Activated CD8-positive, alpha-beta memory T cell treated with anti-CD3 and anti-CD28 coated beads, Interleukin-2, amount 50 U/mL, for 48 hours (primary cell): ENCODE results near the gene NR6A1.

Experiments used
- DNase-seq: peaks from one replicate; pipeline ENCODE4 v3.0.0-alpha.2; 2020

NR6A1 gene

DNA sequence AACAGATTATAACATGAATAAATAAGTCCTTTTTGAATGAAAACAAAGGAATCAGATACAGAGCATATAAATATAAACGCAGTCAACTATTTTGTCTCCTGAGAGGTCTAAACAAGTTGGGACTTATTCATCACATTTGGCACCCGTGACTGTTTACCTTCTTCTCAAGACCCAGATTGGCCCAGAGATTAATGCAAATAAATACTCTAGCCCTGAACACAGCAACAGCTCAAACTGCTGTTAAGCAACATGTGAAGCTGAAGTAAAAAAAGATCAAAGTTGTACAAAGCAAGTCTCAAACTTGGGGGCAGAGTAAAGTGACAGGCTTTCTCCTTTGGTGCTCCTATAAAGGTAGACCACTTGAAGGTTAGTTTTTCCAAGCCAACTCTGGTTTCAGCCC, 168.9 kb downstream of the NR6A1 start:
- DNase-seq: no peak

DNA sequence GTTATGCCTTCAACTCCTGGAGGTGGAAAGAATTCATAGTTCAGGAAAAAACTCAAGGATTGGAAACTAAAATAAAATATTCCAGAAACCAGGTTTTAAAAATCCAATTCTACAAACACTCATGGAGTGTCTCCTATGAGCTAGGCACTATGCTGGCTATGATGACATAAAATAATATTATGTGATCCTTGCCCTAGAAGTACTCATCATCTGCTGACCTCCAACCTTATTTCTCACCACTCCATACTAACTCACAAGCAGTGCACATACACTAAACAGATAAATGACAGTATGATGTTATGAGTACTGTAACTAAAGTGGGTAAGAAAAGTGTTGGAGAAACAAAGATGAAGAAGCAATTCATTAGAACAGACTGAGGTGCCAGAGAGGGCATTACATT, 170.7 kb downstream of the NR6A1 start:
- DNase-seq: no peak

DNA sequence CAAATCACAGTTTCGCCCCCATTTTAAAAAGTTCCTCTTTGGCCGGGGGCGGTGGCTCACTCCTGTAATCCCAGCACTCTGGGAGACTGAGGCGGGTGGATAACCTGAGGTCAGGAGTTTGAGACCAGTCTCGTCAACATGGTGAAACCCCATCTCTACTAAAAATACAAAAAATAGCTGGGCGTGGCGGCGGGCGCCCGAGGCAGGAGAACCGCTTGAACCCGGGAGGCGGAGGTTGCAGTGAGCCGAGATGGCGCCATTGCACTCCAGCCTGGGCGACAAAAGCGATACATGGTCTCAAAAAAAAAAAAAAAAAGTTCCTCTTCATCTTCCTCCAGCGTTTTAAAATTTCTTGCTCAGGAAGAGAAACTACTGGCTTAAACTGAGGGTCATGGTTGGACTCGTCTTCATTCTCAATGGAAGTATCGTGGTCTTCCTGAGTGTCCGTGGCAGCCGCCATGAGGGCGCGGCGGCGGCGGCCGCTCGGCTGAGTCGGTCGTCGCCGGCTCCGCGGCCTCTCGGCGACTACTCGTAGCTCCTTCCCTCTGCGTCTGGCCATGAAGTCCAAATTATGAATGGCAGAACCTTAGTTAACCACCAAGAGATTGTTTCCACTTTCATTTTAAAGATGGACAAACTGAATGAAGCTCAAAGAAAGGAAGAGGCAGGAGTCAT, 171.9 kb downstream of the NR6A1 start:
- no peak for DNase-seq

DNA sequence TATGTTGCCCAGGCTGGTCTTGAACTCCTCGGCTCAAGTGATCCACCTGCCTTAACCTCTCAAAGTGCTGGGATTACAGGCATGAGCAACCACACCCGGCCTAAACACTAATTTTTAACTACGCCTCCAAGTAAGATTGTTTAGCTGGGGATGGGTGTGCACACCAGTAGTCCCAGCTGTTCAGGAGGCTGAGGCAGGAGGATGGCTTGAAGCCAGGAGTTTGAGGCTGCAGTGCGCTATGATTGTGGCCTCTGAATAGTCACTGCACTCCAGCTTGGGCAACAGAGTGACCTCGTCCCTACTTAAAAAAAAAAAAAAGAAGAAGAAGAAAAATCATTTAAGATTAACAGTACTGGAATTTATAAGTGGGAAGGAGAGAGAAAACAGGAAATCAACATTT, 173.1 kb downstream of the NR6A1 start:
- no peak for DNase-seq

DNA sequence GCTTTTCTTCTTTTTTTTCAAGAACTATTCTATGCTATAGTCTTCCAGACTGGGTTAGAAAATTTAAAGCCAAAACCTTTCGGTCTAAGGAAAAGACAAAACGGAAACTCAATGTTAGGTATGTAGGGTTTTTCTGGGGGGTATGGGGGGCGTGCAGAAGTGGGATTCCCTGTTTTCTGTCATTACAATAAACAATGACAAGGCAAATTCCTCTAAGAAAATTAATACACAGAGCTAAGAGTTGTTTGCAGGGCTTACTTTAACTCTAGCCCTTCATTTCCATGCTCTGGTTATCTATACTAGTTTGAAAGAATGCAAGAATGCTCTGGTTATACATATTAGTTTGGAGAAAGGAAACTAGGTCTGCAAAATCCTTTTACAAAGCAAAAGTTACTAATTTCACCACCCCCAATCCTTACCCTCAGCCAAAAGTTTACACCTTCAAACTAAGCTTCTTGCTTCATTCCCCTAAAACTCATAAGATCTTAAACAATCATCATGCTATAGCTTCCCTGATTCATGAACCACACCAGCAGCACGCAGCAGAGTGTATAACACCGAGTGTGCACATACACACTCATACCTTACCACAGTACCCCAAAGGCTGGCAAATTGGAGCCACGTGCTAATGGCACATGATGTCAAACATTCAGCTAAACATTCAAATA, 174.8 kb downstream of the NR6A1 start:
- DNase-seq: no peak

DNA sequence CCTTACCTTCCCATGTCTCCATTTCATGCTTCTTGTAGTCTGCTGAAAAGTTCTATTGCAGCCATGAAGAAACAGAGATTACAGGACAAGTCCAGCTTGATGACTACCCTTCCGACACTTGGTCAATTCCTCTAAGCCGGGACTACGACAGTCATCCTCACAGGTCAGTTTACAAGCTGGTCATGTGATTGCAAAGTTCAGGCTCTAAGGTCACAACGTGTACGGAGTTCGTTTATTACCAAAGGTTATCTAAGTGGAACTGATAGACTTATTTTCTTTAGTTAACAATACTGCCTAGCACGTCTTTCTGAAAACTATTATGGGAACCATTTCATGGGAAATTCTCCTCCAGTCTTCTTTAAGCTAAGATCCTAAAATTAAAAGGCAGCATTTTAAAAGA, 175.4 kb downstream of the NR6A1 start:
- DNase-seq: no peak

DNA sequence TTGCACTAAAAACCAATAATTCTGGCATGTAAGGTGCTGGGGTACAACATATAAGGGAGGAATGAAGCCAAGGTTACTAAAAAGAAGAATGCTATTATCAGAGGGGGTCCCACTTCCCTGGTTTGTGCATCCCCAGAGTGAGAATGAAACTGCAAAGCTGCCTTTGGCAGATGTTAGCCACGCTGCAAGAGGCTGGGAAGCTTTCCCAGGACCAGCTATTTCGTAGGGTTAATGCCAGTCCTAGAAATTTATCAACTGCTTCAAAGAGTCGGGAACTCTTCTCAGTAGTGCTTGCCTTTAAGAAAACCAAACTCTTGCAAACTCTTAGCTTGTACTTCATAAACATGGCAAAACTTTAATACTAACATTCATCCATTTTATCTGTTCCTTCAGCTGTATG, 176.4 kb downstream of the NR6A1 start:
- DNase-seq: no peak

DNA sequence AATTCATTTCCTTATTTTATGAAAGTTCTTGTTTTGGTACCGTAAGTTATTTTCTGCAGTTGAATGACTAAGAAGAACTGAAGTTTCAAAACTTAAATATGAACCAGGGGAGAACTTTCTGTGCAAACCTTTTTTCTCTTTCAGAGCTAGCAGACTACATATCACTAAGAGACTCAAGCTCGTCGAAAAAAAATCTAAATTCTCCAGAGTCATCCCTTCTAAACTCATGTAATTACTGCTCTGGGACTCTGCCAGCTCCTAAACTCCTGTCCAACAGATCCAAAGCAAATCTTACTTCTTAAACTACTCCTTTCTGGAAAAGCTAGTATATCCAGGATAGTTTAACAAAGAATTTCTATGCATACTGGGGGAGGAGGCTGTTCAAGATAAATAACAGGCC, 176.9 kb downstream of the NR6A1 start:
- DNase-seq: no peak

DNA sequence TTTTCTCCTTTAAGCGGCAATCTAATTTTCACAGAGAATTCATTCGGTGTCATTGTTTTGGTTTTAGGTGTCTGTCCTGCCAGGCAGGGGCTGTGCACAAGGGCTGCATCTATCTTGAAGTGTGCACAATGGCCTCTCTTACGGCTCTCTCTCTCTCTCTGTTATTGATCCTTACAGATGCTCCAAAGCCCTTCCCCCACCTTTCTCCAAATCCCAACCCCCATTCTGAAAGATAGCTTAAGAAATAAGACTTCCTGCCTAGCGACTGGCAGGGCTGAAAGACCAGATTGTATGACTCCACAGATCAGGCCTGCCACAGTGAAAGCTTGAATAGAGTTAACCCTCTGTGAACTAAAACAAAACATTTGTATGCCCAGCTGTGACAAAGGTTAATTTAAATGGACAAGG, 177.5 kb downstream of the NR6A1 start:
- no peak for DNase-seq

DNA sequence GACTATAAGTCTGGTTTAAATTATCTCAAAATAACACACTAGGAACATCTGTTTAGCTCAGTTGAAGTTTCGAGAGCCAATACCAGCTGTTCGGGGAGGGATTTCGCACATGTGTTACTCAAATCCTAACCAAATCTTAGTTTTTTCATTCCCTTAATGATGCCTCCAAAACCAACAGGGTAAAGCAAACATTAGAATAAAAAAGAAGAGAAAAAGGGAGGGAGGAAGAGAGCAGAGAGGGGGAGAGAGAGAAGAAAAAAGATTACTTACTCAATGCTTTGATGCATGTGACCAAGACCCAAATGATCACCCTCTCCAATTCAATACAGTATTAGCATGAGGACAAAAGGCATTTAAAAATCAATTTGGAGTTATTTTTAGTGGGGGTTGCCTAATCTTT, 177.9 kb downstream of the NR6A1 start:
- no peak for DNase-seq

DNA sequence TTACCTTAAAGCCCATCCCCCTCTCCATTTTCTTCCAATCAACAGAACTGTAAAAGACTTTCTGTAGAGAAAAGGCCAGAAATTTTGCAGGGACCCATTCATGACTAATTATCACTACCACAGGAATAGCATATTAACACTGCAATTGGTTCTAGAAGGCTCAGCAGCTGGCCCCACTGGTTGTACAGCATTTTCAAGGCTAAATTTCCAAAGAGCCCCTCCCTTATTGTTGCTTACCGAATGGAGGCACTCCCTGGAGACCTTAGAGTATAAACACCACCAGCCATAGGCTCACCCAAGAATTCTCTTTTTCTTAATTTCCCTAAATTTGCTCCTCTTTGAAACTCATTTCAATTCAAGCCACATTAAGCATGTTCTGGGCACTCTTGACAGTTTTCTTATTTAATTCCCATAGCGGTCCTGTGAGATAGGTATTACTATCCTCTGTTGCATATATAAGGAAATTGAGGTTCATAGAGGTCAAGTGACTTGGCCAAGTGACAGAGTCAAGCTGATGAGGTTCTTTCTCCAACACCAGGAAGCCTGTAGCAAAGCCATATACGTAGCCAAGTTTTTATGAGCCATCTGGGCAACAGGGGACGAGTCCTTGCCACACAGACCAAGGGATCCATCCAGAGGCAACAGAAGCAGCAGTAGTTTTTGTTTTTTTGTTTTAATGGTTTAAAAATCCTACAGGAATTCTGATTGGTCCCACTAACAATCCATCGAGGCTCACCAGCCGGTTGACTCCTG, 180.0 kb downstream of the NR6A1 start:
- no peak for DNase-seq

DNA sequence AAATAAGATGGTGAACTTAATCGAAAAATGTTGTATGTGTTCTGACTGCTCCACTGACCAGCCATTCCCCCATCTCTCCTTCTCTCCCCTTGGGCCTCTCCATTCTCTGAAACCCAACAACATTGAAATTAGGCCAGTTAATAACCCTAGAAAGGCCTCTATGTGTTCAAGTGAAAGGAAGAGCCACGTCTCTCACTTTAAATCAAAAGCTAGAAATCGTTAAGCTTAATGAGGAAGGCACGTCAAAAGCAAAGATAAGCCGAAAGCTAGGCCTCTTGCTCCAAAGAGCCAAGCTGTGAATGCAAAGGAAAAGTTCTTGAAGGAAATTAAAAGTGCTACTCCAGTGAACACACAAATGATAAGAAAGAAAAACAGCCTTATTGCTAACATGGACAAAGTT, 186.5 kb downstream of the NR6A1 start:
- DNase-seq: no peak

DNA sequence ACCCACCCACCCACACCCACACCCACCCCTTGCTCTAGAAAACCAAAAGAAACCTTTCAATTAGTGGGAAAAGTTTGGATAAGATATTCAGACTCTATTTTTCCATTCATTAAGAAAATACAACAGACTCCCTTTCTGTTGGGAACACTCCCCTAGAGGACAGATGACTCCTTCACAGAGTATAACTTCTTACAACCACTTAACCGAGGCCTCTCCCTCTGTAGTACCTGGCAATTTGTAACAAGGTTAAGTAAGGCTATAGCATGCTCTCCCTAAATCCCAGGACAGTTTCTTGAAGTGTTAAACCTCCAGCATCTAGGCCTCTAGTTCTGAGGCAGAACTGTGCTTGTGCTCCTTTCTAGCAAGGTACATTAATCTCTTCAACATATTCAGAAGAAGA, 188.0 kb downstream of the NR6A1 start:
- no peak for DNase-seq

DNA sequence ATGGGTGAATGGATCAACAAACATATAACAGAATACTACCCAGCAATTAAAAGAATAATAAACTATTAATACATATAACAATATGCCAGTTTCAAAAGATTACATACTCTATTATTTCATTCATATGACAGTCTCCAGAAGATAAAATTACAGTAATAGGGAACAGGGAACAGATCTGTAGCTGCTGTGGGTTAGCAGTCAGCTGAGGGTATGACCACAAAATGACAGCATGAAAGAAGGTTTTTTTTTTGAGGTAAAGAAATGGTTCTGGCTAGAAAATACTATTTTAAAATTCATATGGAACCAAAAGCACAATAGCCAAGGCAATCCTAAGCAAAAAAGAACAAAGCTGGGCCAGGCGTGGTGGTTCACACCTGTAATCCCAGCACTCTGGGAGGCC, 190.9 kb downstream of the NR6A1 start:
- DNase-seq: no peak

DNA sequence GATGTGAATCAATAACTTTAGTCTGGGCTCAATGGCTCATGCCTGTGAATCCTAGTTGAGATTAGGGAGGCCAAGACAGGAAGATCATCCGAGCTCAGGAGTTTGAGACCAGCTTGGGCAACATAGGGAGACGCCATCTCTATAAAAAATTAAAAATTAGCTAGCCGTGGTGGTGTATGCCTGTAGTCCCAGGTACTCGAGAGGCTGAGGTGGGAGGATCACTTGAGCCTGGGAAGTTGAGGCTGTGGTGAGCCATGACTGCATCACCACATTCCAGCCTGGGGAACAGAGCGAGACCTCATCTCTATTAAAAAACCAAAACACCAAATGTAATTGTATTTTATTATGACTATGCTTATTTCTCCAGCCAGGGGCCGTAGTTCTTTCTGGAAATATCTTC, 194.4 kb downstream of the NR6A1 start:
- DNase-seq: no peak

DNA sequence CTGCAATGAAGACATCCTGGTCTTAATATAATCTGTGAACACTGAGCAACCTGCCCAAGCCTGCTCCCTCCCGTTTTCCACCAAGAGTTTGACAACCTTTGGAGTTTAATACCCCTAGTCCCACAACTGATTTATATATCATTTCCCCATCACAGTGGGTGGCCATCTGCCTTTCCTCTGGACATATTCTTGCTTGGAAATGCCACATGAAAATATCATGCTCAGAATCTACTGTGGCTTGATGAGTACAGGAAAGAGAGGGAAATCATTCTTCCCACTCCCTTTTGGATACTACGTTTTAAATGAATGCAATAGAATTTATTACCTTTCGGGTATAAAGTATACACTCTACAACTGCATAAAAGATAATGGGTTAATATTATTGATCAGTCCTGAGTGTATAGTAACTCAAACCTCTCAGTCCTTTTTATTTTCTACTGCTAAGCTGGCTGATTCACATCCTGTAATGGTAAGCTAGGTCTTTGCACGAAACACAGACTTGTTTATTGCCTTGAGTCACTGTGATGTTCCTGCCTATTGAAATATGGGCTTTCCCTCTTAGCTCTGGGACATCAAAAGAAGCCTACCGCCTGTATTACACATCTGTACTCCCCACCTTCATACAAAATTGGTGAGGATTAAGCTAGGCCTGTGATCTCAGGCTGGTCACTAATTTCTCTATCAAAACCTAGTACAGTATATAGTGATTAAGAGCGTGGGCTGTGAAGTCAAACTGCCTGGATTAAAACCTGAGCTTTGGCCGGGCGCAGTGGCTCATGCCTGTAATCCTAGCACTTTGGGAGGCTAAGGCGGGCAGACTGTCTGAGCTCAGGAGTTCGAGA, 196.4 kb downstream of the NR6A1 start:
- DNase-seq: no peak

DNA sequence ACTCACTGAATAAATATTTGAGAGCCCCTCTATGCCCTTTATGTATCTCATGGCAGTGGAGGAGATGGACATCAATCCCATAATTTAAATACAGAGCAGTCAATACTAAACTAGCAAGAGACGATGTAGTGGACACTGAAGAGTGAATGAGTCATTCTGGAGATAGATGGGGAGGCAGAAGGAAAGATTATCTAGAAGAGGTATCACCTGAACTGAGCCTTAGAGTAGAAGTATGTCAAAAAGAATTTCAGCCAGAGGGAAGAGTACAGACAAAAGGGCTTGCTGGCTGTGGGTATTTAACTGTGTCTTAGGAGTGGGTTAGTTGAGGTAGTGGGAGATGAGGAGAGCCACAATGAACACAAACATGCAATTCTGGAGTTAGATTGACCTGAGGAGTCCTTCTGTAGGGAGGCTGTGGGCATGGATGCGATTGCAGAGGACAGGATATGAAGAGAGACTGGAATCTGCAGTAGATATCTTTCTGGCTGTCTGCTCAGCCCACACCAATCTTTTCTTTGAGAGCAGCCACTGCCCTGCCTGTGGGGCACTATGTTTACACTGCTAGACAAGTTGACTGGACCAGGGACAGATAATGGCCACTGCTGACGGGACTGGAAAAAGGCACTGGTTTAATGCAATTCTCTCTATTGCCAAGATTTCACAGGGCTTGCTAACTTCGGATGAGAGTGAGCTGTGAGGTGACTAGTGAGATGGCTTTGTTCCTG, 200.0 kb downstream of the NR6A1 start:
- no peak for DNase-seq

DNA sequence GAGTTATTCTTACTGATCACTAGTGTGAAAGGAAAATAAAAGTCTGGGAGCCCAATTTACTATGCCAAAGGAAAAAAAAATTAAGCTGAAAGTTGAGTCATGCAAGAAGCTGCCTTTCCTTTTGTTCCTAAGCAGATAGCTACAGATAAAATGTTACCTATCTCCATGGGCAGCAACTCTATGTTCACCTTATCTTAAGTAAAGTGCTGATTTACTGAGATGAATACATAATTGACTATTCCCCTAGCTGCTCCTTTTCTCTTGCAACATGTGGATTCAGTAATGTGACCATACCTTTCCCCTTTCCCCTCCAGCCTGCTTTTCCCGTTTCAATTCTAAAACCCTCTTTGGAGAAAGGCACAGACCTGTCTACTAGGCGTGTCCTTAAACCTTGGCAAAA, 201.2 kb downstream of the NR6A1 start:
- DNase-seq: no peak

DNA sequence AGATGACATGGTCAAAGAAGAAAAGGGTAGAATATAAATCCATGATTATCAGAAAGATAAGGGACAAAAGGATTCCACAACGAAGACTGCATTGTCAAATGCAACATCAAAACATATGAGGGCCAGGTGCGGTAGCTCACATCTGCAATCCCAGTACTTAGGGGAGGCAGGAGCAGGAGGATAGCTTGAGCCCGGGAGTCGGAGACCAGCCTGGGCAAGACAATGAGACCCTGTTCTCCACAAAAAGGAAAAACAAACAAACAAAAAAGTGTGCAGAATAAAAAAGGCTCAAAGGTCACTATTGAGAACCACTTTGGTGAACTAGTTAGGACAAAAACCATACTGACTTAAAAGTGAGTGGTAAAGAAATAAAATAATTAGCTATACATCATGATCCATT, 203.7 kb downstream of the NR6A1 start:
- DNase-seq: no peak

DNA sequence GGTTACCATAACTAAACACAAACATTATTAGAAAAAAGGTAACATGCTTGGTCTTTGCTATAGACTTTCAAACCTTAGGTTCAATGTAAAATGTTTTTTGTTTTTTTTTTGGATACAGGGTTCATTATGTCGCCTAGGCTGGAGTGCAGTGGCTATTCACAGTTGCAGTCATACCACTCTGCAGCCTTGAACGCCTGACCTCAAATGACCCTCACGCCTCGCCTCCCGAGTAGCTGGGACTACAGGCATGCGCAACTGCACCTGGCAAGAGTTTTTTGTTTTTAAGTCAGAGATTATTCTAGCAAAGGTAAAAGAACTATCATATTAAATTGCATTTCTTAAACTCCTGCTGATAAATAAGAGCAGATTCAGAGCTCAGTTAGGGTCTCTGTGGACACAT, 208.8 kb downstream of the NR6A1 start:
- DNase-seq: no peak

DNA sequence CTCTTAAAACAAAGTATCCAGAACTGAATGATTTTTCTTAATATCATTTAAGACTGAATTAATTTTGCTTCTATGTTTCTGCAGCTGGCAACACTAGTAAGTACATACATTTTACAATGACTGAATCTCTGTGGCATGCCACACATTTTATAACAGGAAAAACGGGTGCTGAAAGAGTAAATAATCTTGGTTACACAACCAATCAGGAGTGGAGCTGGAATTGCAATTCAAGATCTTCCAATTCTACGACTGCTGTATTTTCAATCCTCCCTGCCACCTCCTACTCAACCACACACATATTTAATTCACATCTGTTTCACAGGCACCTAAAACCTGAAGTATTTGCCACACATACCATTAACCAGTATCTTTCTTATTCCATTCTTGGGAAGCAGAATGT, 211.2 kb downstream of the NR6A1 start:
- no peak for DNase-seq

DNA sequence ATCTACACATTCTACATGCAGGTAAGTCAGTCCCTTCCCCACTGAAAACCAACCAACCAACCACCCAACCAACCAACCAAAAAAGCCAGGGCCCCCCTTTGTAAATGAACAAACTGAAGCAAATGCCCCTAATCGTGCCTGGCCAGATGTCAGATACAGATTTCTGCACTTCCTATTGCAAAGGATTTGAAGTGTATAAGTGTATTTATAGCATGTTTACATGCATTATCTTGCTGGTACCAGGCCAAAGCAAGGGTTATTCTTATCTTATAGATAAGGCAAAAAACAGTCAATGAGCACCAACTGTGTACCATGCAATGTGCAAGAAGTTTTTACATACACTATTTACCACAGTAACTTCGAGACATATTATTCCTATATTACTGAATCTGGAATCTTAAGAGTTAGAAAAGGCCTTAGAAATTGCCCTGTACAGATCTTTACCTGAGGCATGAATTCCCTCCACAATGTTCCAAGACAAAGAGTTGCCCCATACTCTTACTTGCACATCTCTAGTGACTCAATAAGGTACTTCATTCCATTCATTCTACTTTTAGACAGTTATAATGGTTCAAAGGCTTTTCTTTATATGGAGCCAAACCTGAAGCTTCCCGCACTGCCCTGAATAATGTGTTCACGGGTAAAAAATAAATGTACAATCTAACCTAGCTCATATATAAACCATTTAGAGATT, 212.2 kb downstream of the NR6A1 start:
- DNase-seq: no peak
